Mammary epithelial cell (primary cell): ENCODE results near the gene HPCAL1.

Experiments
- EZH2 ChIP-seq: IDR thresholded peaks from 2 replicates; pipeline ENCODE4 v1.6.1; 2012; ENCODE audit warnings: low read length, inconsistent platforms, borderline replicate concordance
- TF ChIP-seq, protein P1 (sequence below), 2 donors: IDR thresholded peaks in 1 of 2; conservative IDR thresholded peaks in 1 of 2; 2 replicates each; pipeline ENCODE4 v1.5.1; 2011 to 2012; ENCODE audit warnings: inconsistent platforms in 2 of 2, low read length in 2 of 2, mild to moderate bottlenecking in 2 of 2, control low read depth in 1 of 2, low read depth in 1 of 2; ENCODE audit not compliant: insufficient read depth in 1 of 2; ENCODE audit errors: extremely low read depth in 1 of 2

DNA sequence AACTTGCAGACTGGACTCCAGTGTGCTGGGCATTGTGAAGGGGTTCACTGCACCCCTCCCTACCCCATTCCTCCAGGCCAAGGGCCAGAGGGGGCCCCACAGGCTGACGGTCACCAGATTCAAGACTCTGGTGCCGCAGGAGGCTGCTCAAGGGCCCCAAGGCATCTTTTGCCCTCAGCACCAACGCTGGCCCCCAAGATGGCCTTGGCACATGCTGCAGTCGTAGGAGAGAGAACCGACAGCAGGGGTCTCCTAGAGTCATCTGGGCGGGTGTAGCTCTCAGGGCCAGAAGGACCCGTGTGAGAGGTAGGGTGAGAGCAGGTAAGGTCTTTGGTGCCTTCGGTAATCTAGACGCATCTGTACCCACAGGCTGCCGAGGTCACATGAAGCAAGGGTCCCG lies 164.1 kb downstream of the HPCAL1 start:
- TF ChIP-seq, protein P1, sequence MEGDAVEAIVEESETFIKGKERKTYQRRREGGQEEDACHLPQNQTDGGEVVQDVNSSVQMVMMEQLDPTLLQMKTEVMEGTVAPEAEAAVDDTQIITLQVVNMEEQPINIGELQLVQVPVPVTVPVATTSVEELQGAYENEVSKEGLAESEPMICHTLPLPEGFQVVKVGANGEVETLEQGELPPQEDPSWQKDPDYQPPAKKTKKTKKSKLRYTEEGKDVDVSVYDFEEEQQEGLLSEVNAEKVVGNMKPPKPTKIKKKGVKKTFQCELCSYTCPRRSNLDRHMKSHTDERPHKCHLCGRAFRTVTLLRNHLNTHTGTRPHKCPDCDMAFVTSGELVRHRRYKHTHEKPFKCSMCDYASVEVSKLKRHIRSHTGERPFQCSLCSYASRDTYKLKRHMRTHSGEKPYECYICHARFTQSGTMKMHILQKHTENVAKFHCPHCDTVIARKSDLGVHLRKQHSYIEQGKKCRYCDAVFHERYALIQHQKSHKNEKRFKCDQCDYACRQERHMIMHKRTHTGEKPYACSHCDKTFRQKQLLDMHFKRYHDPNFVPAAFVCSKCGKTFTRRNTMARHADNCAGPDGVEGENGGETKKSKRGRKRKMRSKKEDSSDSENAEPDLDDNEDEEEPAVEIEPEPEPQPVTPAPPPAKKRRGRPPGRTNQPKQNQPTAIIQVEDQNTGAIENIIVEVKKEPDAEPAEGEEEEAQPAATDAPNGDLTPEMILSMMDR (conservative IDR thresholded peaks at IDR 0.05 in 1 of 2, IDR thresholded peaks at IDR 0.05 in 1 of 2; ENCODE audit: extremely low read depth in 1 of 2, insufficient read depth in 1 of 2, low read depth in 1 of 2, low read length in 2 of 2), result no peak
- no peak for TF ChIP-seq EZH2
